Neural cell (in vitro differentiated cells): Measurements from ENCODE around the gene CALML4.

Experiments
- CTCF ChIP-seq: fragments of 450-650 bp; IDR thresholded peaks from 2 replicates; pipeline ENCODE4 v1.5.1; 2014; ENCODE audit warnings: antibody characterized with exemption, mild to moderate bottlenecking, moderate library complexity; ENCODE audit not compliant: poor library complexity, severe bottlenecking
- EP300 ChIP-seq: fragments of 450-650 bp; conservative IDR thresholded peaks from 2 replicates; pipeline ENCODE4 v1.6.1; 2014; ENCODE audit warnings: antibody characterized with exemption, mild to moderate bottlenecking, moderate library complexity; ENCODE audit not compliant: poor library complexity, severe bottlenecking
- EZH2 ChIP-seq: fragments of 200-600, 300-800 bp; shearing (Covaris generic), sonication (generic); IDR thresholded peaks from 2 replicates; pipeline ENCODE4 v1.6.1; 2014; ENCODE audit warnings: antibody characterized with exemption, low read length, borderline replicate concordance, mild to moderate bottlenecking; ENCODE audit not compliant: insufficient read depth, poor library complexity, severe bottlenecking
- MXI1 ChIP-seq: fragments of 450-650 bp; conservative IDR thresholded peaks from 2 replicates; pipeline ENCODE4 v1.6.1; 2014; ENCODE audit warnings: antibody characterized with exemption, mild to moderate bottlenecking; ENCODE audit not compliant: poor library complexity, severe bottlenecking
- POLR2AphosphoS5 ChIP-seq: IDR thresholded peaks from 2 replicates; pipeline ENCODE4 v1.6.1; 2012
- RAD21 ChIP-seq: fragments of 450-650 bp; conservative IDR thresholded peaks from 2 replicates; pipeline ENCODE4 v1.6.1; 2014; ENCODE audit warnings: antibody characterized with exemption, mild to moderate bottlenecking, moderate library complexity
- SMC3 ChIP-seq: fragments of 450-650 bp; conservative IDR thresholded peaks from 2 replicates; pipeline ENCODE4 v1.6.1; 2014; ENCODE audit warnings: antibody characterized with exemption, mild to moderate bottlenecking, moderate library complexity; ENCODE audit not compliant: poor library complexity
- TAF1 ChIP-seq: IDR thresholded peaks from 2 replicates; pipeline ENCODE4 v1.6.1; 2012; ENCODE audit warnings: low read depth
- TF ChIP-seq, protein P1 (sequence below): IDR thresholded peaks from 2 replicates; pipeline ENCODE4 v1.6.1; 2012; ENCODE audit warnings: borderline replicate concordance

GRCh38 chr15:68230157-68231100 is 25.3 kb upstream of the CALML4 start:
- no peak for TF ChIP-seq POLR2AphosphoS5
- no peak for TF ChIP-seq EP300
- TF ChIP-seq CTCF, result peak; percentile 64
- TF ChIP-seq EZH2, result no peak
- TF ChIP-seq, protein P1, sequence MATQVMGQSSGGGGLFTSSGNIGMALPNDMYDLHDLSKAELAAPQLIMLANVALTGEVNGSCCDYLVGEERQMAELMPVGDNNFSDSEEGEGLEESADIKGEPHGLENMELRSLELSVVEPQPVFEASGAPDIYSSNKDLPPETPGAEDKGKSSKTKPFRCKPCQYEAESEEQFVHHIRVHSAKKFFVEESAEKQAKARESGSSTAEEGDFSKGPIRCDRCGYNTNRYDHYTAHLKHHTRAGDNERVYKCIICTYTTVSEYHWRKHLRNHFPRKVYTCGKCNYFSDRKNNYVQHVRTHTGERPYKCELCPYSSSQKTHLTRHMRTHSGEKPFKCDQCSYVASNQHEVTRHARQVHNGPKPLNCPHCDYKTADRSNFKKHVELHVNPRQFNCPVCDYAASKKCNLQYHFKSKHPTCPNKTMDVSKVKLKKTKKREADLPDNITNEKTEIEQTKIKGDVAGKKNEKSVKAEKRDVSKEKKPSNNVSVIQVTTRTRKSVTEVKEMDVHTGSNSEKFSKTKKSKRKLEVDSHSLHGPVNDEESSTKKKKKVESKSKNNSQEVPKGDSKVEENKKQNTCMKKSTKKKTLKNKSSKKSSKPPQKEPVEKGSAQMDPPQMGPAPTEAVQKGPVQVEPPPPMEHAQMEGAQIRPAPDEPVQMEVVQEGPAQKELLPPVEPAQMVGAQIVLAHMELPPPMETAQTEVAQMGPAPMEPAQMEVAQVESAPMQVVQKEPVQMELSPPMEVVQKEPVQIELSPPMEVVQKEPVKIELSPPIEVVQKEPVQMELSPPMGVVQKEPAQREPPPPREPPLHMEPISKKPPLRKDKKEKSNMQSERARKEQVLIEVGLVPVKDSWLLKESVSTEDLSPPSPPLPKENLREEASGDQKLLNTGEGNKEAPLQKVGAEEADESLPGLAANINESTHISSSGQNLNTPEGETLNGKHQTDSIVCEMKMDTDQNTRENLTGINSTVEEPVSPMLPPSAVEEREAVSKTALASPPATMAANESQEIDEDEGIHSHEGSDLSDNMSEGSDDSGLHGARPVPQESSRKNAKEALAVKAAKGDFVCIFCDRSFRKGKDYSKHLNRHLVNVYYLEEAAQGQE, result no peak
- peak; percentile 60 for TF ChIP-seq RAD21
- TF ChIP-seq MXI1, result no peak
- no peak for TF ChIP-seq TAF1
- TF ChIP-seq SMC3, result peak; percentile 58
